ENCODE results near the gene PEPD. TPM values are rescaled to one million over a fixed set of nuclear protein-coding genes. Genes with fewer than 3 reads are reported as not detected.

The PEPD gene
- total RNA-seq, 5 donors from 2014 or later (not counting 1 experiment from before 2014, with no cell fraction given), result 23.5 to 38.8 (median 31.8) TPM

DNA sequence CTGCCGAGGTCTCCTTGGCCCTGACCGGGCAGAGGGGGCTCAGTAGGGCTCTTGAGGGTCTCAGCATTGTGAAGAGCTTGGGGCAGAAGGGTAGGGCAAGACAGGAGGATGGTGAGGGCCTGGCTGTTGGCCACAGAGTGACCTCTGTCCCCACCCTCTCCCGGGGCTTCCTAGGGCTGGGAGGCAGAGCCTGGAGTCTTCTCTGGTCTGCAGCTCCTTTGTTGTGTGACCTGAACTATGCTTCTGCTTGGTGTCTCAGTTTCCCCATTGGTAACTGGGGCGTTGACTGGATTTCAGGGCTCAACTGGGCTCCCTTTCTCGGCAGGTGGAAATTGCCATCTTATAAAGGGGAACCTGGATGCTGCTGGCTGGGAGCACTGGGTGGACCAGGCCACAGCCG is 30.1 kb upstream of the PEPD start:
- Histone ChIP-seq H3K27me3 (replicated peaks in 1 of 2; ENCODE audit: control insufficient read depth in 2 of 2, extremely low read depth in 1 of 2, insufficient read depth in 2 of 2, low read length in 1 of 2) (peaks cover 0 to 15% of the 10 kb centered on the region in 2 experiments), H3K27ac (ENCODE audit: low read length) (no peak overlapping the region), H3K4me3 (ENCODE audit: control insufficient read depth in 1 of 2, extremely low read depth in 1 of 2, low read length in 1 of 2) (no peak overlapping the region), H3K36me3 (ENCODE audit: control insufficient read depth in 2 of 2, extremely low read depth in 1 of 2, insufficient read depth in 1 of 2, low read length in 1 of 2) (no peaks in the 10 kb centered on the region), H3K9me3 (no peaks in the 10 kb centered on the region), H3K4me1 (ENCODE audit: control insufficient read depth in 1 of 2, extremely low read depth in 1 of 2, insufficient read depth in 2 of 2, low read length in 2 of 2) (no peaks in the 10 kb centered on the region)
- DNase-seq (no peak), ATAC-seq (replicated peaks in 1 of 4) (no peak)
- ChIA-PET POLR2A (no interaction called here), CTCF (no interaction called here)
- Mint-ChIP-seq H3K36me3 (no peaks in the 10 kb centered on the region), H3K27me3 (peaks cover 8 to 10% of the 10 kb centered on the region in 2 donors), H3K4me3 (no peak overlapping the region), H3K27ac (no peak overlapping the region), H3K9me3 (no peaks in the 10 kb centered on the region), H3K4me1 (no peaks in the 10 kb centered on the region)
- WGBS (ENCODE audit: insufficient coverage), result 85% methylated on average over 5 of the region's 6 CpGs

DNA sequence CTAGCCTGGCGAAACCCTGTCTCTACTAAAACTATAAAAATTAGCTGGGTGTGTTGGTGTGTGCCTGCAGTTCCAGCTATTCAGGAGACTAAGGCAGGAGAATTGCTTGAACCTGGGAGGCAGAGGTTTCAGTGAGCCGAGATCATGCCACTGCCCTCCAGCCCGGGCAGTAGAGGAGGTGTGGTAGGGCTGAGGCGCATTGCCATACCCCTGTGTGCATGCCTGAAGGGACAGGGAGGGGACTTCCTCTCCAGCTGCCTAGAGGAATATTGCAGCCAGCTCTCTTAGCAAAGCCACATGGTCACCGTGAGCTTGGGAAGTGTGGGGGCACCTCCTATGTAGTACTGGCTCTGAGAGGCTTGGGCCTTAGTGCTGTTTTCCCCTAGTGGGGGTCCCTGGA is 29.2 kb upstream of the PEPD start:
- Histone ChIP-seq H3K9me3 (no peaks in the 10 kb centered on the region), H3K36me3 (ENCODE audit: control insufficient read depth in 2 of 2, extremely low read depth in 1 of 2, insufficient read depth in 1 of 2, low read length in 1 of 2) (no peaks in the 10 kb centered on the region), H3K4me1 (ENCODE audit: control insufficient read depth in 1 of 2, extremely low read depth in 1 of 2, insufficient read depth in 2 of 2, low read length in 2 of 2) (no peaks in the 10 kb centered on the region), H3K27ac (ENCODE audit: low read length) (no peak overlapping the region), H3K27me3 (replicated peaks in 1 of 2; ENCODE audit: control insufficient read depth in 2 of 2, extremely low read depth in 1 of 2, insufficient read depth in 2 of 2, low read length in 1 of 2) (peaks cover 0 to 18% of the 10 kb centered on the region in 2 experiments), H3K4me3 (ENCODE audit: control insufficient read depth in 1 of 2, extremely low read depth in 1 of 2, low read length in 1 of 2) (no peak overlapping the region)
- Mint-ChIP-seq H3K27ac (no peak overlapping the region), H3K4me3 (no peak overlapping the region), H3K36me3 (no peaks in the 10 kb centered on the region), H3K4me1 (no peaks in the 10 kb centered on the region), H3K27me3 (peaks cover 9 to 10% of the 10 kb centered on the region in 2 donors), H3K9me3 (no peaks in the 10 kb centered on the region)
- no peak for ATAC-seq (replicated peaks in 1 of 4)
- WGBS (ENCODE audit: insufficient coverage), result 82% methylated on average over 4 of the region's 5 CpGs
- ChIA-PET CTCF (no interaction called here), POLR2A (no interaction called here)
- no peak for DNase-seq

DNA sequence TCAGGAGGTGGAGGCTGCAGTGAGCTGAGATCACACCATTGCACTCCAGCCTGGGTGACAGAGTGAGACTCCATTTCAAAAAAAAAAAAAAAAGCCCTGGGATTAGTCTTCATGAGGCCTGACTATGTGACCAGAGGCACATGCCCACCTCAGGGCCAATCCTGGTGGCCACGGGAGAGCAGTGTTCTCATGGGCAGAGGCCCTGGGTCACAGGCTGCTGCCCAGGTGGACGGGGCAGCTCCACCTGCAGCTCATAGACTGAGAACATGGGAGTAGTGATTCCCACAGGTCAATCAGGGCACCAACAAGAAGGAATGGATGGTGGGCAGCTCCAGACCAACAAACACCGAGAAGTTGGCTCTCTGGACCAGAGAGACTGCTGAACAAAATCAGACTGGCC is 26.1 kb upstream of the PEPD start:
- CTCF ChIA-PET, result no interaction called here
- no peaks in the 10 kb centered on the region for H3K4me1 Mint-ChIP-seq
- no peaks in the 10 kb centered on the region for H3K9me3 Mint-ChIP-seq
- no peak overlapping the region for H3K27ac Mint-ChIP-seq
- Histone ChIP-seq H3K4me3 (ENCODE audit: control insufficient read depth in 1 of 2, extremely low read depth in 1 of 2, low read length in 1 of 2) (no peak overlapping the region), H3K4me1 (ENCODE audit: control insufficient read depth in 1 of 2, extremely low read depth in 1 of 2, insufficient read depth in 2 of 2, low read length in 2 of 2) (no peaks in the 10 kb centered on the region), H3K36me3 (ENCODE audit: control insufficient read depth in 2 of 2, extremely low read depth in 1 of 2, insufficient read depth in 1 of 2, low read length in 1 of 2) (no peaks in the 10 kb centered on the region), H3K27me3 (replicated peaks in 1 of 2; ENCODE audit: control insufficient read depth in 2 of 2, extremely low read depth in 1 of 2, insufficient read depth in 2 of 2, low read length in 1 of 2) (peaks cover 0 to 39% of the 10 kb centered on the region in 2 experiments), H3K9me3 (no peaks in the 10 kb centered on the region), H3K27ac (ENCODE audit: low read length) (no peak overlapping the region)
- DNase-seq (no peak), ATAC-seq (replicated peaks in 1 of 4) (no peak)
- POLR2A ChIA-PET, result no interaction called here
- H3K4me3 Mint-ChIP-seq, result no peak overlapping the region
- H3K36me3 Mint-ChIP-seq, result no peaks in the 10 kb centered on the region
- 58% methylated on average over 2 of the region's 3 CpGs for WGBS (ENCODE audit: insufficient coverage)
- peaks cover 10 to 16% of the 10 kb centered on the region in 2 donors for H3K27me3 Mint-ChIP-seq

DNA sequence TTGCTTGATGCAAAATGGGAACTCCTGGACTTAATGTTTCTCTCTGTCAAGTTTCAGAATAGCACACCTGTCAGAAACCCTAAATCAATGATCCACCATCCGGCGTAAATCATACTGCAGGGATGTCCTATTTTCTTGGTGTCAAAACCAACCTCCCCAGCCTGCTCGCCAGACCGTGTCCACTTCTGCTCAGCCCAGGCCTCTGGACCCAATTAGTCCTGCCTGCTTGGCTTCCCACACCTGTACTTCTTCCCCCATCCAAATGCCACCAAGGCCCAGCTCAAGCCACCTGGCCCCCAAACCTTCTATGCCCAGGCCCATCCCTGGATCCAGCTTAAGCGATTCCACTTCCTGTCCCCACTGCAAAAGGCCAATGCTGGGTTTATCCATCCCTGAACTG is 25.1 kb upstream of the PEPD start:
- Mint-ChIP-seq H3K27me3 (peaks cover 12 to 24% of the 10 kb centered on the region in 2 donors), H3K27ac (no peak overlapping the region), H3K4me3 (no peak overlapping the region), H3K4me1 (no peaks in the 10 kb centered on the region), H3K9me3 (no peaks in the 10 kb centered on the region), H3K36me3 (no peaks in the 10 kb centered on the region)
- CTCF ChIA-PET, result no interaction called here
- DNase-seq, result no peak
- Histone ChIP-seq H3K4me3 (ENCODE audit: control insufficient read depth in 1 of 2, extremely low read depth in 1 of 2, low read length in 1 of 2) (no peak overlapping the region), H3K4me1 (ENCODE audit: control insufficient read depth in 1 of 2, extremely low read depth in 1 of 2, insufficient read depth in 2 of 2, low read length in 2 of 2) (no peaks in the 10 kb centered on the region), H3K36me3 (ENCODE audit: control insufficient read depth in 2 of 2, extremely low read depth in 1 of 2, insufficient read depth in 1 of 2, low read length in 1 of 2) (no peaks in the 10 kb centered on the region), H3K9me3 (no peaks in the 10 kb centered on the region), H3K27ac (ENCODE audit: low read length) (no peak overlapping the region), H3K27me3 (replicated peaks in 1 of 2; ENCODE audit: control insufficient read depth in 2 of 2, extremely low read depth in 1 of 2, insufficient read depth in 2 of 2, low read length in 1 of 2) (peaks cover 0 to 42% of the 10 kb centered on the region in 2 experiments)
- no peak for ATAC-seq (replicated peaks in 1 of 4)
- 88% methylated on average over 5 of the region's 5 CpGs for WGBS (ENCODE audit: insufficient coverage)
- POLR2A ChIA-PET, result no interaction called here

DNA sequence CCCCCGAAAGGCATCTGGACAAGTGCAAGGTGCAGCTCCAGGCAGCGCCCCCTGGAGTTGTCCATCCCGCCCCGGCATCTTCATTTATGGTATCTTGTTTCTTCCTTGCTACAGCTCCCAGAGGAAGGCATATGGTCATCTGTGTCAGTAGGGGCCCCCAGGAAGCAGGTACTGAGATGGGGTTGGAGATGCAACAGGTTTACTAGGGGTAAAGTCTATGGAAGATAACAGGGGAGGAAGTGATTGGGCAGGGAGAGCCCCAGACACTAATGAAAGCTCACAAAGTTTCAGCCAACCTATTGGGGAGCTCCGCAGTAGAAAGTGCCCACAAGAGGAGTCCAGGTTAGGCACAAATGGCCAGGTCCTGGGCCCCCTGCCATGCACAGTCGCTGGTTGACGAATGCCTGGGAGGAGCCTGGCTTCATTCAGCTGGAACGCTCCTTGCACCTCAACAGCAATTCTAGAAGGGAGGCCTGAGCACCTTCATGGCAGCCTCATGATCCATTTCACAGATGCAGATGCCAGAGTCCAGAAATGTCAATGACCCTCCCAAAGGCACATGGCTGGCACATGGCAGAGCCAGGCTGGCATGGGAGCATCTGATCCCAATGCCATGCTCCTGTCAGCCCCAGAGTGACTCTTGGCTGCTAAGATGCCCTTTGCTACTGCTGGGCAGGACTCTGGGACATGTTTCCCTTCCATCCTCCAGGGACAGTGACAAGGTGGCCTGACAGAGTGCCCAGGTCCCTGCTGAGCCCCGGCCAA is 23.8 kb upstream of the PEPD start:
- POLR2A ChIA-PET, result no interaction called here
- Histone ChIP-seq H3K36me3 (ENCODE audit: control insufficient read depth in 2 of 2, extremely low read depth in 1 of 2, insufficient read depth in 1 of 2, low read length in 1 of 2) (no peaks in the 10 kb centered on the region), H3K27ac (ENCODE audit: low read length) (no peak overlapping the region), H3K4me3 (ENCODE audit: control insufficient read depth in 1 of 2, extremely low read depth in 1 of 2, low read length in 1 of 2) (no peak overlapping the region), H3K4me1 (ENCODE audit: control insufficient read depth in 1 of 2, extremely low read depth in 1 of 2, insufficient read depth in 2 of 2, low read length in 2 of 2) (no peaks in the 10 kb centered on the region), H3K9me3 (no peaks in the 10 kb centered on the region), H3K27me3 (replicated peaks in 1 of 2; ENCODE audit: control insufficient read depth in 2 of 2, extremely low read depth in 1 of 2, insufficient read depth in 2 of 2, low read length in 1 of 2) (peaks cover 0 to 55% of the 10 kb centered on the region in 2 experiments)
- Mint-ChIP-seq H3K9me3 (no peaks in the 10 kb centered on the region), H3K27ac (no peak overlapping the region), H3K4me1 (no peaks in the 10 kb centered on the region), H3K4me3 (no peak overlapping the region), H3K27me3 (peaks cover 19 to 33% of the 10 kb centered on the region in 2 donors), H3K36me3 (no peaks in the 10 kb centered on the region)
- no peak for DNase-seq
- ATAC-seq (replicated peaks in 1 of 4), result no peak
- CTCF ChIA-PET, result no interaction called here
- WGBS (ENCODE audit: insufficient coverage), result 63% methylated on average over 8 of the region's 9 CpGs

DNA sequence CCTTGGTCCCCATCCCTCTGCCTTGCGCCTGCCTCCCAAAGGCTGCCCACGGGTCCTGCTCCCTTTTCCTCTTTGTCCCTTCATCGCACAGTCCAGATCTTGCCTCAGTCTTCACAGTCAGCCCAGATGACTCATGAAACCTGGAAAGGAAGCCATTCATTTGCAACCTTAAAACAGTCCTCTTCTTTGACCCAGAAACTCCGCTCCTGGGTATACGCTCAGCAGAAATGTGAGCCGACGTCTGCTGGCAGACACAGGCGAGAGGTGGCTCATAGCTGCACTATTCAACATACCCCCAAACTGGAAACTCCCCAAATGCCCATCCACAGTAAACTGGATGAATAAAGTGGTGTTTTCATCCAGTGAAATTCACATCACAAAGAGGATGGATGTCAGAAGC is 13.6 kb upstream of the PEPD start:
- H3K4me3 Mint-ChIP-seq, result no peak overlapping the region
- ATAC-seq (replicated peaks in 1 of 4) (no peak), DNase-seq (no peak)
- H3K4me1 Mint-ChIP-seq, result no peaks in the 10 kb centered on the region
- no peaks in the 10 kb centered on the region for H3K36me3 Mint-ChIP-seq
- Histone ChIP-seq H3K36me3 (ENCODE audit: control insufficient read depth in 2 of 2, extremely low read depth in 1 of 2, insufficient read depth in 1 of 2, low read length in 1 of 2) (no peaks in the 10 kb centered on the region), H3K27me3 (replicated peaks in 1 of 2; ENCODE audit: control insufficient read depth in 2 of 2, extremely low read depth in 1 of 2, insufficient read depth in 2 of 2, low read length in 1 of 2) (peaks cover 0 to 43% of the 10 kb centered on the region in 2 experiments), H3K4me3 (ENCODE audit: control insufficient read depth in 1 of 2, extremely low read depth in 1 of 2, low read length in 1 of 2) (no peak overlapping the region), H3K27ac (ENCODE audit: low read length) (no peak overlapping the region), H3K9me3 (no peaks in the 10 kb centered on the region), H3K4me1 (ENCODE audit: control insufficient read depth in 1 of 2, extremely low read depth in 1 of 2, insufficient read depth in 2 of 2, low read length in 2 of 2) (no peaks in the 10 kb centered on the region)
- peaks cover 20 to 31% of the 10 kb centered on the region in 2 donors for H3K27me3 Mint-ChIP-seq
- H3K27ac Mint-ChIP-seq, result no peak overlapping the region
- WGBS (ENCODE audit: insufficient coverage), result 46% methylated on average over 5 of the region's 8 CpGs
- CTCF ChIA-PET, result no interaction called here
- POLR2A ChIA-PET, result no interaction called here
- no peaks in the 10 kb centered on the region for H3K9me3 Mint-ChIP-seq

All from T-cell (primary cell).